PC-3 (cell line): Measurements from ENCODE around the gene NIM1K. TPM values are rescaled to one million over a fixed set of nuclear protein-coding genes. Genes with fewer than 3 reads are reported as not detected.

Source experiments
- ATAC-seq: fragments of 200-7000 bp; cut with Tn5 transposase; 2 replicates; pipeline ENCODE4 v1.9.1; 2020; ENCODE audit warnings: mild to moderate bottlenecking, moderate library complexity
- BruUV-seq: library from RNA; stranded (reverse); fragments of 400-500 nt; replicated peaks from 2 replicates; lab custom pipeline; 2021; lab: Mats Ljungman, UMichigan
- CTCF ChIA-PET: fragments of 300-600 bp; sonication (Branson Sonifier 250); formaldehyde crosslinking; loops from one replicate; lab custom pipeline; 2022; ENCODE audit warnings: antibody characterized with exemption; lab: Charles Lee
- POLR2A ChIA-PET: fragments of 300-600 bp; sonication (Branson Sonifier 250); formaldehyde crosslinking; loops from one replicate; lab custom pipeline; 2022; ENCODE audit warnings: antibody characterized with exemption; ENCODE audit not compliant: unreplicated experiment; lab: Charles Lee
- DNase-seq: peaks from one replicate; pipeline ENCODE4 v3.0.0-alpha.2; 2015
- H2AFZ ChIP-seq: fragments of 300-600 bp; sonication (generic); 2 replicates; pipeline ENCODE4 v1.6.0; 2016; ENCODE audit warnings: antibody characterized with exemption, low read length
- H3F3A ChIP-seq: fragments of 300-600 bp; sonication (generic); one replicate; pipeline ENCODE4 v1.6.0; 2017; ENCODE audit warnings: antibody characterized with exemption, low read length, control low read depth, mild to moderate bottlenecking; ENCODE audit not compliant: unreplicated experiment
- H3K27ac ChIP-seq: fragments of 300-600 bp; sonication (generic); 2 replicates; pipeline ENCODE4 v1.5.1; 2016; ENCODE audit warnings: mild to moderate bottlenecking, low read length
- H3K27me3 ChIP-seq: fragments of 300-600 bp; sonication (generic); 2 replicates; pipeline ENCODE4 v1.6.1; 2016; ENCODE audit warnings: low read length, mixed read lengths
- H3K36me3 ChIP-seq: fragments of 300-600 bp; sonication (generic); 2 replicates; pipeline ENCODE4 v1.6.1; 2016; ENCODE audit warnings: low read depth, mixed run types, low read length, mixed read lengths
- H3K4me1 ChIP-seq: fragments of 300-600 bp; sonication (generic); 2 replicates; pipeline ENCODE4 v1.5.1; 2016; ENCODE audit warnings: low read length; ENCODE audit not compliant: insufficient read depth
- H3K4me2 ChIP-seq: fragments of 300-600 bp; sonication (generic); 2 replicates; pipeline ENCODE4 v1.6.0; 2016; ENCODE audit warnings: low read length
- H3K4me3 ChIP-seq: fragments of 300-600 bp; sonication (generic); 2 replicates; pipeline ENCODE4 v1.5.1; 2016; ENCODE audit warnings: mild to moderate bottlenecking, low read length, mixed read lengths
- H3K79me2 ChIP-seq: fragments of 300-600 bp; sonication (generic); 2 replicates; pipeline ENCODE4 v1.6.1; 2017; ENCODE audit warnings: low read length, mixed read lengths
- H3K9ac ChIP-seq: fragments of 300-600 bp; sonication (generic); 2 replicates; pipeline ENCODE4 v1.6.0; 2016; ENCODE audit warnings: mild to moderate bottlenecking, low read length
- H3K9me2 ChIP-seq: fragments of 300-600 bp; sonication (generic); replicated peaks from 2 replicates; pipeline ENCODE4 v1.6.1; 2016; ENCODE audit warnings: mixed run types, low read length, mixed read lengths
- H3K9me3 ChIP-seq: fragments of 300-600 bp; sonication (generic); 2 replicates; pipeline ENCODE4 v1.6.1; 2016; ENCODE audit warnings: low read length, mixed read lengths
- H4K20me1 ChIP-seq: fragments of 300-600 bp; sonication (generic); 2 replicates; pipeline ENCODE4 v1.6.1; 2016; ENCODE audit warnings: low read length, mixed read lengths
- EZH2 ChIP-seq: fragments of 300-600 bp; sonication (generic); IDR thresholded peaks from one replicate; pipeline ENCODE4 v1.6.1; 2017; ENCODE audit warnings: antibody characterized with exemption, mild to moderate bottlenecking, low read length; ENCODE audit not compliant: unreplicated experiment
- EZH2phosphoT487 ChIP-seq: fragments of 300-600 bp; sonication (generic); IDR thresholded peaks from 2 replicates; pipeline ENCODE4 v1.6.1; 2018; ENCODE audit warnings: mild to moderate bottlenecking, antibody characterized with exemption, low read length, borderline replicate concordance
- intact Hi-C: fragments of 100-400 bp; cut with micrococcal nuclease; formaldehyde crosslinking; loops from 2 replicates; pipeline ENCODE4 v1.9.0; 2023
- total RNA-seq: library from RNA; depleted of rRNA; stranded (reverse); fragments of >200 nt; gene quantifications from 2 replicates; pipeline ENCODE4 v1.2.3, GENCODE V29; 2014
- TF ChIP-seq, protein P1 (sequence below): fragments of 300-600 bp; sonication (generic); conservative IDR thresholded peaks from 2 replicates; pipeline ENCODE4 v1.5.1; 2017; ENCODE audit warnings: antibody characterized with exemption, low read depth, mild to moderate bottlenecking, low read length

NIM1K gene
- total RNA-seq, 1 experiment from 2014 or later: 0.26 TPM

DNA sequence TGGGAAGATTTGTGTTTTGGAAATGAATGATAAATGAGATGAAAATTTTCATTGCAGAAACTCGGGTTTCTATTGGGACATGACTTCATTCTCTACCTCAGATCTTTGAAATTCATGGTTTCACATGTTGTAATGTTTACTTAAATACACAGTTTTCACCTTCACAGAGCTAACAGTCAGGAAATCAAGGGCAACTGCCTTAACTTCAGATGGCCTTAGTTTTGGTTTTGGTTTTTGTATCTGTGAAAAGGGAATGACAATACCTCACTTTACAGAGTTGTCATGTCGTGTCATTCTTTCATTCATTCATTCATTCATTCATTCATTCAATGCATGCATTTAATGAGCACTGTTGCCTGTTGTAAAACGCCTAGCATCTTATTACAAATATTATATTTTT, 41.9 kb downstream of the NIM1K start:
- ChIA-PET CTCF (no interaction called here), POLR2A (no interaction called here)
- Histone ChIP-seq H2AFZ (no peak overlapping the region), H3K27me3 (no peaks in the 10 kb centered on the region), H3K9ac (no peak overlapping the region), H3K27ac (no peak overlapping the region), H3F3A (no peaks in the 10 kb centered on the region), H3K79me2 (no peaks in the 10 kb centered on the region), H3K4me2 (no peak overlapping the region), H3K9me3 (no peaks in the 10 kb centered on the region), H3K4me1 (no peaks in the 10 kb centered on the region), H3K36me3 (no peaks in the 10 kb centered on the region), H3K4me3 (no peak overlapping the region), H4K20me1 (no peaks in the 10 kb centered on the region), H3K9me2 (no peaks in the 10 kb centered on the region)
- intact Hi-C loops: no loop called here
- no peak for TF ChIP-seq EZH2phosphoT487
- TF ChIP-seq, protein P1, sequence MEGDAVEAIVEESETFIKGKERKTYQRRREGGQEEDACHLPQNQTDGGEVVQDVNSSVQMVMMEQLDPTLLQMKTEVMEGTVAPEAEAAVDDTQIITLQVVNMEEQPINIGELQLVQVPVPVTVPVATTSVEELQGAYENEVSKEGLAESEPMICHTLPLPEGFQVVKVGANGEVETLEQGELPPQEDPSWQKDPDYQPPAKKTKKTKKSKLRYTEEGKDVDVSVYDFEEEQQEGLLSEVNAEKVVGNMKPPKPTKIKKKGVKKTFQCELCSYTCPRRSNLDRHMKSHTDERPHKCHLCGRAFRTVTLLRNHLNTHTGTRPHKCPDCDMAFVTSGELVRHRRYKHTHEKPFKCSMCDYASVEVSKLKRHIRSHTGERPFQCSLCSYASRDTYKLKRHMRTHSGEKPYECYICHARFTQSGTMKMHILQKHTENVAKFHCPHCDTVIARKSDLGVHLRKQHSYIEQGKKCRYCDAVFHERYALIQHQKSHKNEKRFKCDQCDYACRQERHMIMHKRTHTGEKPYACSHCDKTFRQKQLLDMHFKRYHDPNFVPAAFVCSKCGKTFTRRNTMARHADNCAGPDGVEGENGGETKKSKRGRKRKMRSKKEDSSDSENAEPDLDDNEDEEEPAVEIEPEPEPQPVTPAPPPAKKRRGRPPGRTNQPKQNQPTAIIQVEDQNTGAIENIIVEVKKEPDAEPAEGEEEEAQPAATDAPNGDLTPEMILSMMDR: no peak
- no peak for TF ChIP-seq EZH2
- ATAC-seq (no peak), DNase-seq (no peak)
- BruUV-seq: no TSS peak

- no peaks in the 10 kb centered on the region for H4K20me1 ChIP-seq
- no peak overlapping the region for H2AFZ ChIP-seq
- H3K27me3 ChIP-seq: no peaks in the 10 kb centered on the region
- no peak overlapping the region for H3K4me3 ChIP-seq
- ATAC-seq: no peak
- no TSS peak for BruUV-seq
- H3K4me1 ChIP-seq: no peaks in the 10 kb centered on the region
- no peak overlapping the region for H3K4me2 ChIP-seq
- H3F3A ChIP-seq: no peaks in the 10 kb centered on the region
- no peaks in the 10 kb centered on the region for H3K36me3 ChIP-seq
- no peaks in the 10 kb centered on the region for H3K9me3 ChIP-seq
- H3K27ac ChIP-seq: no peak overlapping the region
- intact Hi-C loops: no loop called here
- H3K9ac ChIP-seq: no peak overlapping the region
- H3K79me2 ChIP-seq: no peaks in the 10 kb centered on the region
- peak; percentile 16 for DNase-seq
- no peaks in the 10 kb centered on the region for H3K9me2 ChIP-seq
- ChIA-PET POLR2A (no interaction called here), CTCF (no interaction called here)
- TF ChIP-seq EZH2 (no peak), EZH2phosphoT487 (no peak)
- TF ChIP-seq, protein P1: no peak
Observed at GRCh38 chr5:43236653-43237355, 44.8 kb downstream of the NIM1K start.

- Histone ChIP-seq H3K4me2 (no peak overlapping the region), H4K20me1 (no peaks in the 10 kb centered on the region), H3K36me3 (no peaks in the 10 kb centered on the region), H3K27ac (no peak overlapping the region), H3K79me2 (no peaks in the 10 kb centered on the region), H3K4me1 (no peaks in the 10 kb centered on the region), H3K27me3 (no peaks in the 10 kb centered on the region), H3K4me3 (no peak overlapping the region), H2AFZ (no peak overlapping the region), H3F3A (no peaks in the 10 kb centered on the region), H3K9me3 (no peaks in the 10 kb centered on the region), H3K9me2 (no peaks in the 10 kb centered on the region), H3K9ac (no peak overlapping the region)
- intact Hi-C loops: no loop called here
- TF ChIP-seq, protein P1: no peak
- no peak for TF ChIP-seq EZH2
- no peak for TF ChIP-seq EZH2phosphoT487
- CTCF ChIA-PET: no interaction called here
- POLR2A ChIA-PET: no interaction called here
- ATAC-seq (no peak), DNase-seq (no peak)
- BruUV-seq: no TSS peak
Observed at GRCh38 chr5:43242196-43242595, 50.2 kb downstream of the NIM1K start.
